HG02623 (cell line): Measurements from ENCODE around the gene PDGFD.

Experiments used
- ATAC-seq: cut with Tn5 transposase; IDR thresholded peaks from one replicate; pipeline ENCODE4 v1.9.1; 2021; ENCODE audit warnings: moderate library complexity; ENCODE audit not compliant: unreplicated experiment

PDGFD gene

DNA sequence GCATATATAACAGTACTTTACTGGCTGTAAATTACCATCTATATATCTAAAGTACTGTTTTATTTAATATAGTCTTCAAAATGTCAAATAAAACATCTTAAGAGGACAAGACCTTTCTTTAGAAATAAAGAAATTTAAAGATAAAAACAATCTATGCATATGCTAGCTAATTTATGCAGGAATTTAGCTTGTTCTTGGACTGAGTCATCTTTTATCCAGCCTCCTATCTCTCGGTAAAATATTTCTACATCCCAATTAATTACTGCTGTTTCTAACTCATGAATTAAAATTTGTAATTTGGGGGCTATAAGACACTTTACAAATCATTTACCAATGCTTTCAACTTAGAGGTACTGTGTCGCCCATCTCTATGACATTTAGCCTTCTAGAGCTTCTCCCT lies 200.3 kb downstream of the PDGFD start:
- no peak for ATAC-seq

DNA sequence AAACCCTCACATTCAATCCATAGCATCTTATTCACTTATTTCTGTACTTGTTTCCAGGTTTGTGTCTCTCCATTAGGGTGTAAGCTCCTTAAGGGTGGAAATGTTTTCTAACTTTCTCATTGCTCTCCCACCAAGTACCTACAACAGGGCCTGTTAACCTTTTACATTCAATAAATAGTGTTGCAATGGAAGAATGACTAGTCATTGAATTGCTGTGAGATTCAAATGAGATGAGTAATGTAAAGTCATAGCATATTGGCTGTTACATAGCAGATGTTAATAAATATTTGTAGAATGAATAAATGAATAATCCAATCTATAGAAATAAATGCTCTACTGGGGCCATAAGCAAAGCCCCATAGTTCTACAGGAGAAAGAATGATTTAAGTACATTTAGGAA lies 202.9 kb downstream of the PDGFD start:
- no peak for ATAC-seq

DNA sequence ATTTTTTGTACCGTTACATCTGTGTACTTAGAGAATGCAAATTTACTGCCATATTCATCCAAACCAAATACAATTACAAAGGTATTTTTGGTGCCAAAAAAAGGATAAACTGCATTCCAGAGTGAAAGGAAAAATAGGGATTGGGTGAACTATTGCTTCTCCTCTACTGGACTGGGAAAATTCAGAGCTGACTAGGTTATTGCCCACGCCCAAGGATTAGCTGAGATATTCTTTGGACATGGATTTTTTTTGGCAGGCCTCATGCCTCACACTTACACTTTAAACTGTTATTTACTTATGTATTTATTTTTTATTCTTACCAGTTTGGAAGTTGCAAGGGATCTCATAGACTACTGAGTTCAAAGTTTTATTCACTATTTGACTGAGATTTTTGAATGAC lies 203.8 kb downstream of the PDGFD start:
- no peak for ATAC-seq

- peak; percentile 98 for ATAC-seq
These were observed 204.5 kb downstream of the PDGFD start for GRCh38 chr11:103959279-103959942.

- ATAC-seq = peak; percentile 34
These were observed 205.3 kb downstream of the PDGFD start for GRCh38 chr11:103958475-103959215.

DNA sequence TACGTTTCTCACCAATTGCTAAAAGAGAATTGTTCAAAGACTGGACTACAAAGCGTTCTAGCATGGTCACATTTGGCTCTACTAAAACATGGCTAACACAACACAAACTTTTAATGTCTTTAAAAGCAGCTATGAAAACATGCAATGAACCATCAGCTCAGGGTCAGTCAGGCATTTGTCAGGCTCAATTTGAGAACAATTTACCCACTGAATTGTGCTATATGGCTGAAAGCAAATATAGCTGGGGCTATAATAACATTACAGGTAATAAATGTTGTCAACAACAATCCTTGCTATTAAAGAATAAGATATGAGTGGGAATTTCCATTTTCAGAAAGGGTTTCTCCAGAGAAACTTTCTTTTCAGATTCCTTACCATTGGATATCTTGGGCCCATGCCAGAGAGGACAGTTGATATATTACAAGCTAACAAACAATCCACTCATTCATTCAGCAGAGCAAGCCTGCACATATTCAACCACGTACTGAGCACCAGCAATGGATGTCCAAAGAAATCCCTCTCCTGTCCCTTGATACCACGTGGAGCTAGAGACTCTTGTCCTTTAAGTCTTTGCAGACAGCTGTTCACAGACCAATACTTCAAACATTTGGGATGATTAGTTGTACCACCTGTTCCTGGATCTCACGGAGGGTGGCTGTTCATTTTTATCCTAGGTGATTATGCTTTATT lies 210.0 kb downstream of the PDGFD start:
- ATAC-seq = no peak

DNA sequence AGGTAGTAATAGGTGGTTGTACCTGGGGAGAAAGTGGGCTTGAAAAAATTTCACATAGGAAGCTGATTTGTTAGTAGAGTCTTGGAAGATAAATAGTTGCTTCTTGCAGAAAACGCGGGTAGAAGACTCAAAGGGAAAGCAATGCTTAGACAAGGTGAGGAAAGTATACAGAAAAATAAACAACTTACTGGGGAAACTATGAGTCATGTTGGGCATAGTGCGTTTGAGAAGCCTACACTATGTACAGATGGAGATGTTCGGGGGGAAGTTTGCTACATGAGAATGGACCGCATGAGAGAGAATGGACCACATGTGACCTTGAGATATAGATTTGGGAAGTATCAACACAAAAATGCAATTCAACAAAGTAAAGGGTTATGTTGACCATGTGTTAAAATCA lies 214.2 kb downstream of the PDGFD start:
- ATAC-seq = no peak

GRCh38 chr11:103948187-103948763 lies 215.7 kb downstream of the PDGFD start:
- ATAC-seq = no peak

DNA sequence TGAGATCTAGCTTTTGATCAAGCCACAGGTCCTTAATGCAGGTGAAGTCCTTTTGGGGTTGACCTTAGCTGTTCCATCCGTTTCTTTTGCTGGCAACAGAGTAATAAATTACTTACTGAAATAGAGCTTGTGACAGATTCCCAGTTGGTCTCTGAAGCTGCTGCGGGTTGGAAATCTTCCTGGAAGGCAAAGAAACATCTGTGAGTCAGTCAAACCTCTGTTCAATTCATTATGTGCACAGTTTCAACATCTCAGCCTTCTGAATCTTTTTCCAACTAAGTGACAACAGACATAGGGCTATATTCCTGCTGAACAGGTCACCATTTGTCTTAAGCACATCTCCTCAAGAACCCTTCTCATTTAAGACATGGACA lies 216.4 kb downstream of the PDGFD start:
- ATAC-seq = no peak

- ATAC-seq = no peak
These were observed 217.0 kb downstream of the PDGFD start for GRCh38 chr11:103946793-103947545.

- ATAC-seq = no peak
These were observed 219.6 kb downstream of the PDGFD start for GRCh38 chr11:103944251-103944940.

GRCh38 chr11:103942646-103943045 lies 221.3 kb downstream of the PDGFD start:
- no peak for ATAC-seq

DNA sequence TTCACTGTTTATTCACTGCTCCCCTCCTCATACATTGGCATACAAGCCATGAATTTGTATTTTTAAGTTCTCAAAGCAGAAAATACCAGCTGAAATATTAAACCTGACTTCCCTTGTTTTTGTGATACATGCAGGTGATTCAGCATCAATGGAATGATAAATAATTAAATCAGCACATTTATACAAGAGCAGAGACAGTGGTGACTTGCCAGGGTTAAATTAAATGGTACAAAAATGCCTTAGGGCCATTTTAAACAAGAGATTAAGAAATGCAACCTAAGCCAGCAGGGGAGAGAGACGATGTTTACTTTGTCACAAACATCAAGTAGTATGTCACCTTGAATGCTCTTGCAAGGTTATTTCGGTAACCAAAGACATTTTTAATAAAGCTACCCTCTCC lies 223.4 kb downstream of the PDGFD start:
- no peak for ATAC-seq

GRCh38 chr11:103939694-103940093 lies 224.3 kb downstream of the PDGFD start:
- no peak for ATAC-seq

- no peak for ATAC-seq
These were observed 227.9 kb downstream of the PDGFD start for GRCh38 chr11:103936059-103936458.

DNA sequence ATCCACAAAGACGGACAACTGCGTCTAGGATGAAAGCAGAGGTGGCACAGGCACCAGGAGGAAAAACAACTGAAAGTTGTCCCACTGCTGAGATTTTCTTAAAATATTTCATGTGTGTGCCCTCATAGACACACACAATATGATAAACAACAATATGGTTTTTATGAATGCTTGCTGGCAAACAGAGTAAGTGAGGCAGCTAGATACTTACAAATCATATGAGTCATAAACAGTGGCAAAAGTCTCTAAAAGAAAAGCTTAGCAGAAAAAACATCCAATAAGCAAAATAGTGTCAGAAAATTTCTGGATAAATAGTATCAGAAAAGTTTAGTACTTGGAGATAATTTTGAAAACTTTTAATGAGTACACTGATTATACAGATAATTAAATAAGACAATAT lies 228.7 kb downstream of the PDGFD start:
- no peak for ATAC-seq

DNA sequence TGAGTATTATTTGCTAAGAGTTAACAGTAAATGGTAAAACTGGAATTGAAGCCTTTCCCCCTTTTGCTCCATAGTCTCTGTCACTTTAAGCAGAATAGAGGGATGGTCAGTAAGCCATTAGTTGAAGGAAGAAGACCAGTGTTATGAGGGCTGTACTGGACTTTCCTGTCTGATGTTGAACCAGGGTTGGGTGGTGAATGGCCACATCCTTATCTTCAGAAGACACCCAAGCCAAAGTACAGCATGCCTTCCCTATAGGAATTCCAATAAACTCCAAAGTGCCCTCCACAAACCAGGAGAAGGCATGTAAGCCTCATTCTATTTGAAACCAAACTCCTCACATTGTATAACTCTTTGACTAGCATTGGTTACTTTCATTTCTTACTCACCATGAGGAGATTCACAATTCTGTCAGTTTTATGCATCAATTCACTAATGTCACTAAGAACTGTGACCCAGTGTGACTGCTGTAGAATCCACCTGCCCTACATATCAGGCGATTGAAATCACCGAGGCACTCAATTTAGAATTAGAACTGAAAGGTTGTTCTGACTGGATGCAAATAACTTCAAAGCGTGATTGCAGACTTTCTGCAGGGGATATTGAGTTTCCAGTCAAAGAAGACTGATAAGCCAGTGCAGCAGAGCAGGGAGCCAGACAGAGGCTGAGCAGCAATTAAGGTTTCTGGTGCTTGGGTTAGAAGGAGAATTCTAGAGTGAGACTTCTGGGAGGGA lies 234.6 kb downstream of the PDGFD start:
- peak; percentile 95 for ATAC-seq

GRCh38 chr11:103928802-103929161 lies 235.2 kb downstream of the PDGFD start:
- ATAC-seq = peak; percentile 0

DNA sequence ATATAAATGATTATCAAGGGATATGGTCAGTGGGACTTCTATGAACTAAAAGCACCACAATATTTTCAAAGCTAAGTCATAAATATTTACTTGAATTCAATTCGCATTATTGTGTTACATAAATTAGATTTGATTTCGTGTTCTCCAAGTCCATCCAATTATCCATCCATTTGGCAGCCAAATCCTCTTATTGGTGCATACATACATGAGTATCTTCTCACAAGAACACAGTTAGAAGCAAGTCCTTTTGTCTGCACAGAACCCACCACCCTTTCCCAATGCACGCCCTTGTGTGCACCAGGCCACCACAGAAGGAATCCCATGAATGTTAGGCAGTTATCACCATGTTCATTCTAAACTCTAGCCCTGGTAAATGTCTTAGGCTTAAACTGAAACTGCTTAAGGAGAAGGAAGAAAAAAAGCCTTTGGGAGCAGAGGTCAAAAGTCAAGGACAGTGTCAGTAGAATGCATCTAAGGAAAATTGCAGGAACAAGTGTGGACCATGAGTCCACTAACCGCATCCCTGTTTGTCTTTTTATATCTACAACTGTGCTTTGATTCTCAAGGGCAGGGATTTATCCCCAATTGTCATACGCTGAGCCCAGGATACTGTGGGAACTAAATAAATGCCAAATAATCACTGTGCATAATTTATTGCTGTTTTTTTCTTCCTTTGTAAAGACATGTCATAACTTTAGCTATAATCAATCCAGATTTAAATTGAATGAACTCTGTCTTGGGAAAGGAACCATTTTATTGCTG lies 235.7 kb downstream of the PDGFD start:
- ATAC-seq = no peak
